ENCODE data around the gene MAPK1. TPM values are rescaled to one million over a fixed set of nuclear protein-coding genes. Genes with fewer than 3 reads are reported as not detected.
"Not testable (repeated sequence)": the region's sequence is repeated elsewhere in the genome, so short reads cannot be mapped to it uniquely, and the experiment has no call there.

MAPK1 gene
- total RNA-seq, 6 donors from 2014 or later: 50.2 to 180 (median 65.9) TPM

DNA sequence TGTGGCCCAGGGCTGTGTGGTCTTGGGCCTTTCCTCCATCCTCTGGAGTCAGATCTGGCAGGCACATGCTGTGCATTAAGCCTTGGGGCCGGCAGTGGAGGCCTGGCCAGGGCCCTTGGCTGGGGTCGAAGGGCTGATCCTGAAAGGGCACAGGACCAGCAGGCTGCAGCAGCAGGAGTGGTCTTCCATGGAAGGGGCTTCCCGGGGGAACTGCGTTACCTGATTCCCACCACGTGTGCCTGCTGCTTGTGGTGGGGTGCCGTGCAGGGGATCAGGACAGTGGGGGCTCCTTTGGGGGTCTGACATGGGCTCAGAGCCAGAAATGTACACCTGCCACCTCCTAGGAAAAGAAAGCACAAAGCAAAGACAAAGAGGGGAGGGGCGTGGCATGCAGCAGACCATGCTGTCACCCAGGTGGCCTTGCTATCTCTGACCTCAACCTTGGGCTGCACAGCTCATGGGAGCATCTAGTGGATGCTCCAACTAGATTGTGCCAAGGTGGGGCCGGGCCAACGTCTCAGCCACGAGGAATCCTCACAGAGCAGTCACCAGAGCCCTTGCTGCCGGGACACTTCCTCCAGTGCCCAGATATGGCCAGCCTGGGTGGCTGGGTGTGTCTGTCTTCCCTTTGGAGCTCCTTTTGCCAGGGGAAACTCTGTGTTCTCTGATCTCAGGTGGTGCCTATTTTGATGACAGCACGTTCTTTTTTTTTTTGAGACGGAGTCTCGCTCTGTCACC, 113.9 kb downstream of the MAPK1 start:
- Histone ChIP-seq H3K9me3 (no peaks in the 10 kb centered on the region), H3K36me3 (peaks cover 0 to 22% (median 12%) of the 10 kb centered on the region in 4 donors), H3K27ac (no peak overlapping the region), H3K4me3 (no peak overlapping the region), H3K4me1 (peaks cover 0 to 22% (median 10%) of the 10 kb centered on the region in 4 donors), H3K27me3 (no peaks in the 10 kb centered on the region)
- DNase-seq: no peak
- TF ChIP-seq POLR2AphosphoS5 (IDR thresholded peaks at IDR 0.05): no peak
- no peak for TF ChIP-seq POLR2A (IDR thresholded peaks at IDR 0.05)
- TF ChIP-seq, protein P1, sequence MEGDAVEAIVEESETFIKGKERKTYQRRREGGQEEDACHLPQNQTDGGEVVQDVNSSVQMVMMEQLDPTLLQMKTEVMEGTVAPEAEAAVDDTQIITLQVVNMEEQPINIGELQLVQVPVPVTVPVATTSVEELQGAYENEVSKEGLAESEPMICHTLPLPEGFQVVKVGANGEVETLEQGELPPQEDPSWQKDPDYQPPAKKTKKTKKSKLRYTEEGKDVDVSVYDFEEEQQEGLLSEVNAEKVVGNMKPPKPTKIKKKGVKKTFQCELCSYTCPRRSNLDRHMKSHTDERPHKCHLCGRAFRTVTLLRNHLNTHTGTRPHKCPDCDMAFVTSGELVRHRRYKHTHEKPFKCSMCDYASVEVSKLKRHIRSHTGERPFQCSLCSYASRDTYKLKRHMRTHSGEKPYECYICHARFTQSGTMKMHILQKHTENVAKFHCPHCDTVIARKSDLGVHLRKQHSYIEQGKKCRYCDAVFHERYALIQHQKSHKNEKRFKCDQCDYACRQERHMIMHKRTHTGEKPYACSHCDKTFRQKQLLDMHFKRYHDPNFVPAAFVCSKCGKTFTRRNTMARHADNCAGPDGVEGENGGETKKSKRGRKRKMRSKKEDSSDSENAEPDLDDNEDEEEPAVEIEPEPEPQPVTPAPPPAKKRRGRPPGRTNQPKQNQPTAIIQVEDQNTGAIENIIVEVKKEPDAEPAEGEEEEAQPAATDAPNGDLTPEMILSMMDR (IDR thresholded peaks at IDR 0.05): no peak
- no peak for TF ChIP-seq EP300 (IDR thresholded peaks at IDR 0.05)
- no peak for ATAC-seq (ENCODE audit: low FRiP score in 2 of 2)
- WGBS, 2 donors: 72 to 79% methylated on average over 8 to 14 of the region's 14 CpGs

DNA sequence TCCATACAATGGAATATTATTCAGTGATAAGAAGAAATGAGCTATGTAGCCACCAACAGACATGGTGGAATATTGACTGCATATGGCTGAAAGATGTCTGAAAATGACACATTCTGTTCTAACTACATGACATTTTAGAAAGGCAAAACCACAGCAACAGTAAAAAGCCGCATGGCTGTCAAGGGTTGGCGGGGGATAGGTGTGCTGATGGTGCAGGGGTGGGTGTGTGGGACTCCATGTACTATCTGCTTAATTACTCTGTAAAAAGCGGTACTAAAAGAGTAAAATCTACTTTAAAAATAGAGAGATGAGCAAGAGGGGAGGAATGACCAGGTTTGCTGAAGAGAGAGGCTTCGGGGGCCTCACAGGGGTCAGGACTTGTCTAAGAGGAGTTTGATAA, 115.2 kb downstream of the MAPK1 start:
- H3K36me3 ChIP-seq: peaks cover 0 to 11% (median 5%) of the 10 kb centered on the region in 4 donors
- no peak for TF ChIP-seq EP300 (IDR thresholded peaks at IDR 0.05)
- TF ChIP-seq, protein P1 (IDR thresholded peaks at IDR 0.05): no peak
- no peak for TF ChIP-seq POLR2A (IDR thresholded peaks at IDR 0.05)
- no peak for TF ChIP-seq POLR2AphosphoS5 (IDR thresholded peaks at IDR 0.05)
- H3K4me1 ChIP-seq: peaks cover 0 to 18% (median 8%) of the 10 kb centered on the region in 4 donors
- H3K9me3 ChIP-seq: no peaks in the 10 kb centered on the region
- 98 to 99% methylated on average over 4 of the region's 4 CpGs for WGBS, 2 donors
- DNase-seq (no peak), ATAC-seq (ENCODE audit: low FRiP score in 2 of 2) (no peak)
- no peak overlapping the region for H3K4me3 ChIP-seq
- no peak overlapping the region for H3K27ac ChIP-seq
- no peaks in the 10 kb centered on the region for H3K27me3 ChIP-seq

DNA sequence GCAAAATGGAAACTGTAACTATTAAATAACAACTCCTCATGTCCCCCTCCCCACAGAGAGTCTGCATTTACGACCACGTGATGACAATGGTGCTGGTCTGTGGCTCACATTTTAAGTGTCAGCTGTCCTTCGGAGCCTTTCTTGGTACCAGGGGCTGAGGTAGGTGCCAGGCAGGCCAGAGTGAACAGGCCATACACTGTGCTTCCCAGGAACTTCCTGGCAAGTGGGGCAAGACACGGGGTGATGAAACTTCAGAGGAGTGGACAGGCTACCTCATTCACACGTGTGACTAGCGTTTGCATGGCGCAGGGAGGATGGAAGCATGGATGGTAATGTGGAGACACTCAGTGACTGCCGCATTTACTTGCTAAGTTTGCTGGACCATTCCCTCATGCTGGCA, 121.5 kb downstream of the MAPK1 start:
- DNase-seq (no peak), ATAC-seq (ENCODE audit: low FRiP score in 2 of 2) (no peak)
- Histone ChIP-seq H3K27ac (no peak overlapping the region), H3K4me3 (no peak overlapping the region), H3K4me1 (no peaks in the 10 kb centered on the region), H3K36me3 (no peaks in the 10 kb centered on the region), H3K9me3 (no peaks in the 10 kb centered on the region), H3K27me3 (no peaks in the 10 kb centered on the region)
- TF ChIP-seq EP300 (IDR thresholded peaks at IDR 0.05): no peak
- TF ChIP-seq, protein P1 (IDR thresholded peaks at IDR 0.05): no peak
- no peak for TF ChIP-seq POLR2A (IDR thresholded peaks at IDR 0.05)
- no peak for TF ChIP-seq POLR2AphosphoS5 (IDR thresholded peaks at IDR 0.05)
- 78 to 87% methylated on average over 8 of the region's 8 CpGs for WGBS, 2 donors

DNA sequence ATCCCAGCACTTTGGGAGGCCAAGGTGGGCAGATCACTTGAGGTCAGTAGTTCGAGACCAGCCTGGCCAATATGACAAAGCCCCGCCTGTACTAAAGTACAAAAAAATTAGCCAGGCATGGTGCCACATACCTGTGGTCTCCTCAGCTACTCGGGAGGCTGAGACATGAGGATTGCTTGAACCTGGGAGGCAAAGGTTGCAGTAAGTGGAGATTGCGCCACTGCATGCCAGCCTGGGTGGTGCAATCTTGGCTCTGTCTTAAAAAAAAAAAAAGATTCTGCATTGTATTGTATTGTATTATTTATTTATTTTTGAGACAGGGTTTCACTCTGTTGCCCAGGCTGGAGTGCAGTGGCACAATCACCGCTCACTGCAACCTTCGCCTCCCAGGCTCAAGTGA, 122.5 kb downstream of the MAPK1 start:
- not testable (repeated sequence) for H3K4me3 ChIP-seq; H3K27ac ChIP-seq; H3K4me1 ChIP-seq; H3K9me3 ChIP-seq; DNase-seq; H3K27me3 ChIP-seq; H3K36me3 ChIP-seq; ATAC-seq (ENCODE audit: low FRiP score in 2 of 2)
- WGBS, 2 donors: 79 to 89% methylated on average over 4 of the region's 6 CpGs

DNA sequence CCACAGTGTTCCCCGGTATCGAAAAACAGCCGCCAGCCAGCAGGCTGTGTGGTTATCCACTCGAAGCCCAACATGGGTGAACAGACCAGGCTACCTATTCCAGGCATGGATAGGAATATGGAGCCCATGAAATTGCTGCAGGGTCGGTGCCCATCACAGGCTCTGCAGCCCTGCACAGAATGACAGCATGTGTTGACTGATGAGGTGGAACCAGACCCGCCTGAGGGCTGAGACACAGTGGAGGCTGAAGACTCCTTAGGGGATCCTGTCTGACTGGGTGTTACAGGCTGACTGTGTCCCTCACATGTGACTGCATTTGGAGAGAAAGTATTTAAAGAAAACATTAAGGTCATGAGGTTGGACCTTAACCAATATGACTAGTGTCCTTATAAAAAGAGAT, 125.7 kb downstream of the MAPK1 start:
- Histone ChIP-seq H3K4me3 (no peak overlapping the region), H3K27ac (no peak overlapping the region), H3K9me3 (no peaks in the 10 kb centered on the region), H3K27me3 (no peaks in the 10 kb centered on the region), H3K4me1 (no peaks in the 10 kb centered on the region), H3K36me3 (no peaks in the 10 kb centered on the region)
- WGBS, 2 donors: 90 to 94% methylated on average over 6 of the region's 6 CpGs
- DNase-seq: no peak
- TF ChIP-seq POLR2A (IDR thresholded peaks at IDR 0.05): no peak
- ATAC-seq (ENCODE audit: low FRiP score in 2 of 2): no peak

DNA sequence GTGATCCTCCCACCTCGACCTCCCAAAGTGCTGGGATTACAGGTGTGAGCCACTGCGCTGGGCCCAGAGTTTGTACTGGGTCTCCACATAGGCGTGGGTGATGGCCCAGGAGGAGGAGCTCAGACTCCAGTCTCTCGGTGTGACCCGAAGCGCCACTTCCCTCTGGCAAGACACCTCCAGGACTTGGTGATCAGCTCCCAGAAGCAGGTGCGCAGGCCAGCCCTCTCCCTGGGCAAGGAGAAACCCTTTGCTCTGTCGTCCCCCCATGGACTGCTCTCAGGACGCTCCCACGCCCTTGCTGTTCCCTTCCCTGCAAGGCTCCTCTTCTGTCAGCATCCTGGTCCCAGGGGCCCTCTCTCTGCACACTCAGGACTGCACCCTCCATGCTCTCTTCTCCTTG, 126.4 kb downstream of the MAPK1 start:
- H3K4me3 ChIP-seq: no peak overlapping the region
- WGBS, 2 donors: 85 to 88% methylated on average over 9 to 10 of the region's 10 CpGs
- no peaks in the 10 kb centered on the region for H3K9me3 ChIP-seq
- H3K4me1 ChIP-seq: peaks cover 0 to 6% (median 4%) of the 10 kb centered on the region in 4 donors
- ATAC-seq (ENCODE audit: low FRiP score in 2 of 2) (no peak), DNase-seq (no peak)
- TF ChIP-seq POLR2AphosphoS5 (IDR thresholded peaks at IDR 0.05): no peak
- no peak for TF ChIP-seq EP300 (IDR thresholded peaks at IDR 0.05)
- H3K27ac ChIP-seq: no peak overlapping the region
- no peaks in the 10 kb centered on the region for H3K27me3 ChIP-seq
- no peaks in the 10 kb centered on the region for H3K36me3 ChIP-seq

All from upper lobe of left lung (tissue), 6 donors.